ENCODE data around the gene WDR31. TPM values are rescaled to one million over a fixed set of nuclear protein-coding genes. Genes with fewer than 3 reads are reported as not detected.

The WDR31 gene
- total RNA-seq, 1 donor from 2014 or later: 1.7 TPM

GRCh38 chr9:113293285-113293878, 46.7 kb downstream of the WDR31 start:
- Mint-ChIP-seq H3K4me1 (ENCODE audit: low read depth) (no peaks in the 10 kb centered on the region), H3K27ac (ENCODE audit: unreplicated experiment) (no peak overlapping the region), H3K36me3 (ENCODE audit: low read depth) (peaks cover 33% of the 10 kb centered on the region), H3K4me3 (ENCODE audit: unreplicated experiment) (no peak overlapping the region), H3K27me3 (ENCODE audit: low read depth) (no peaks in the 10 kb centered on the region), H3K9me3 (ENCODE audit: low read depth) (no peaks in the 10 kb centered on the region)
- TF ChIP-seq CTCF (IDR thresholded peaks at IDR 0.05): no peak
- no peak for DNase-seq (ENCODE audit: low spot score)

DNA sequence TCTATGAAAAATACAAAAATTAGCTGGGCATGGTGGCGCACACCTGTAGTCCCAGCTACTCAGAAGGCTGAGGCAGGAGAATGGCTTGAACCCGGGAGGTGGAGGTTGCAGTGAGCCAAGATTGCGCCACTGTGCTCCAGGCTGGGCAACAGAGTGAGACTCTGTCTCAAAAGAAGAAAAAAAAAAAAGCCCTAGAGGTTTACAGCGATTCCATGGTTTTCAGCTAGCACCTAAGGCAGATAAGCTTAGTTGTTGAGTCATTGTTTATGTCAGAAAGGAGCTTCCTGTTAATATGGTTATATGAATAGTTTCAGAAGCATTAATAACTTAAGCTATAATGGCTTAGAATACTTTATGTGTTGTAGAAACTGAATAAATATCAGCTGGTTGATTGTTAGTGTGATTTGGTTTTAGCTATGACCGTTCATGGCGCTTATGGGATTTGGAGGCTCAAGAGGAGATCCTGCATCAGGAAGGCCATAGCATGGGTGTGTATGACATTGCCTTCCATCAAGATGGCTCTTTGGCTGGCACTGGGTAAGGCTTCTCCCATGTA, 49.9 kb downstream of the WDR31 start:
- H3K9me3 Mint-ChIP-seq (ENCODE audit: low read depth): no peaks in the 10 kb centered on the region
- H3K36me3 Mint-ChIP-seq (ENCODE audit: low read depth): peaks cover 47% of the 10 kb centered on the region
- DNase-seq (ENCODE audit: low spot score): no peak
- H3K27ac Mint-ChIP-seq (ENCODE audit: unreplicated experiment): no peak overlapping the region
- H3K27me3 Mint-ChIP-seq (ENCODE audit: low read depth): no peaks in the 10 kb centered on the region
- TF ChIP-seq CTCF (IDR thresholded peaks at IDR 0.05): no peak
- no peak overlapping the region for H3K4me3 Mint-ChIP-seq (ENCODE audit: unreplicated experiment)
- H3K4me1 Mint-ChIP-seq (ENCODE audit: low read depth): no peaks in the 10 kb centered on the region

DNA sequence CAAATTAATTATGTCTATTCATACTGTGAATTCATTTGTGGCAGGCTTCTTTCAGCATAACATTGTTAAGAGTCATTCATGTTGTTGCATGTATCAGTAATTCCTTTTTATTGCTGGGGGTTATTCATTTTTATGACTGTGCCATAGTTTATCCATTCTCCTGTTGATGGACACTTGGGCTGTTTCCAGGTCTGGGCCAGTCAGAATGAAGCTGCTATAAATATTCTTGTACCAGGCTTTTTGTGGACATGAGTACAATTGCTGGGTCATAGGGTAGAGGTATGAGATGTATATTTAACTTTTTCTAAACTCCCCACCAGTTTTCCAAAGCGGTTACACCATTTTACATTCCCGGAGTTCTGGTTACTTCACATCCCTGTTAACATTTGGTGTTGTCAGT, 51.0 kb downstream of the WDR31 start:
- peaks cover 56% of the 10 kb centered on the region for H3K36me3 Mint-ChIP-seq (ENCODE audit: low read depth)
- H3K27me3 Mint-ChIP-seq (ENCODE audit: low read depth): no peaks in the 10 kb centered on the region
- no peak overlapping the region for H3K27ac Mint-ChIP-seq (ENCODE audit: unreplicated experiment)
- no peak overlapping the region for H3K4me3 Mint-ChIP-seq (ENCODE audit: unreplicated experiment)
- no peaks in the 10 kb centered on the region for H3K4me1 Mint-ChIP-seq (ENCODE audit: low read depth)
- DNase-seq (ENCODE audit: low spot score): no peak
- TF ChIP-seq CTCF (IDR thresholded peaks at IDR 0.05): no peak
- no peaks in the 10 kb centered on the region for H3K9me3 Mint-ChIP-seq (ENCODE audit: low read depth)

DNA sequence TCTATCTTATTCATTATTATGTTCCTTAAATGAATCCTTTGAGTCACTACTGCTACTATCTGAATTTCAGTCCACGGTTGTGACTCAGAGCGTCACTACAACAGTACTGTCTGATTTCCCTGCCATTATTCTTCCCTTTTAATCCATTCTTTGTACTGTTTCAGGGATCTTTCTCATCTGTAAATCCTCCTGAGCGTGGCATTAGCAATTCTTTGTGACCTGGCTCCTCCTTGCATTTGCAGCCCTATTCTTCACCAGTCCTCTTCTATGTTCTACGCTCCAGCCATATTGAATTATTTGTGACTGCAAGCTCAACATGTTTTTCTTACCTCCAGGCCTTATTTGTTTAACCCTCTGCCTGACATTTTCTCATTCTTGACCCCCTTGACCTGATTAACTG, 58.7 kb downstream of the WDR31 start:
- peaks cover 4% of the 10 kb centered on the region for H3K4me1 Mint-ChIP-seq (ENCODE audit: low read depth)
- H3K27ac Mint-ChIP-seq (ENCODE audit: unreplicated experiment): no peak overlapping the region
- no peaks in the 10 kb centered on the region for H3K9me3 Mint-ChIP-seq (ENCODE audit: low read depth)
- no peak for TF ChIP-seq CTCF (IDR thresholded peaks at IDR 0.05)
- peaks cover 45% of the 10 kb centered on the region for H3K36me3 Mint-ChIP-seq (ENCODE audit: low read depth)
- DNase-seq (ENCODE audit: low spot score): no peak
- H3K27me3 Mint-ChIP-seq (ENCODE audit: low read depth): no peaks in the 10 kb centered on the region
- no peak overlapping the region for H3K4me3 Mint-ChIP-seq (ENCODE audit: unreplicated experiment)

- Mint-ChIP-seq H3K4me3 (ENCODE audit: unreplicated experiment) (no peak overlapping the region), H3K27me3 (ENCODE audit: low read depth) (no peaks in the 10 kb centered on the region), H3K27ac (ENCODE audit: unreplicated experiment) (no peak overlapping the region), H3K9me3 (ENCODE audit: low read depth) (no peaks in the 10 kb centered on the region), H3K4me1 (ENCODE audit: low read depth) (peaks cover 10% of the 10 kb centered on the region), H3K36me3 (ENCODE audit: low read depth) (peaks cover 33% of the 10 kb centered on the region)
- DNase-seq (ENCODE audit: low spot score): no peak
- TF ChIP-seq CTCF (IDR thresholded peaks at IDR 0.05): no peak
These were observed 61.2 kb downstream of the WDR31 start for GRCh38 chr9:113278840-113279239.

All from chondrocyte (in vitro differentiated cells).